A549 (cell line): Measurements from ENCODE around the gene ALKBH1. TPM values are rescaled to one million over a fixed set of nuclear protein-coding genes. Genes with fewer than 3 reads are reported as not detected.

ENCODE experiments used
- ATAC-seq, 2 experiments: fragments of 200-7000 bp in 1 of 2; fragments of >200 bp in 1 of 2; cut with Nextera tagmentation in 1 of 2; cut with Tn5 transposase in 1 of 2; 3 replicates each; pipeline versions ENCODE4 v1.8.0 to v1.9.1; 2018 to 2020; ENCODE audit warnings: mild to moderate bottlenecking in 1 of 2, moderate library complexity in 1 of 2
- CTCF ChIA-PET: fragments of 300-600 bp; sonication (Branson Sonifier 250); formaldehyde crosslinking; extraction: SDS; loops from one replicate; lab custom pipeline; 2021; ENCODE audit warnings: antibody characterized with exemption, inconsistent platforms; lab: Yijun Ruan, JAX
- POLR2A ChIA-PET: fragments of 350-600 bp; formaldehyde crosslinking; extraction: SDS; loops from one replicate; lab custom pipeline; 2021; ENCODE audit warnings: antibody characterized with exemption, inconsistent platforms; lab: Yijun Ruan, JAX
- DNase-seq, 2 experiments: peaks; one replicate each; pipeline versions ENCODE4 v3.0.0 to v3.0.0-alpha.2; 2011 to 2016; ENCODE audit warnings: low read depth in 1 of 2, low spot score in 1 of 2
- FAIRE-seq: peaks from 2 replicates; lab custom pipeline; 2011; peaks lifted over from hg19 to GRCh38; lab: Jason Lieb, UNC
- H3K27ac ChIP-seq, 2 experiments: fragments of >200 bp; sonication (Bioruptor Twin); formaldehyde crosslinking; 3 replicates each; pipeline ENCODE4 v1.5.1; 2016 to 2017
- H3K4me1 ChIP-seq: fragments of >200 bp; sonication (Bioruptor Twin); formaldehyde crosslinking; 3 replicates; pipeline ENCODE4 v1.6.1; 2016
- H3K4me2 ChIP-seq: fragments of >200 bp; sonication (Bioruptor Twin); formaldehyde crosslinking; 3 replicates; pipeline ENCODE4 v1.6.1; 2016
- H3K4me3 ChIP-seq: fragments of >200 bp; sonication (Bioruptor Twin); formaldehyde crosslinking; 3 replicates; pipeline ENCODE4 v1.5.1; 2016
- H3K9me3 ChIP-seq: fragments of >200 bp; sonication (Bioruptor Twin); formaldehyde crosslinking; 3 replicates; pipeline ENCODE4 v1.6.1; 2016
- BCL3 ChIP-seq: fragments of >200 bp; sonication (Bioruptor Twin); formaldehyde crosslinking; IDR thresholded peaks from 3 replicates; pipeline ENCODE4 v1.6.1; 2016
- CBX2 ChIP-seq: fragments of 200-600 bp; sonication (generic); IDR thresholded peaks from 2 replicates; pipeline ENCODE4 v1.6.1; 2016; ENCODE audit warnings: low read depth, mild to moderate bottlenecking, borderline replicate concordance
- CEBPB ChIP-seq, 2 experiments: fragments of >200 bp in 1 of 2; sonication (Bioruptor Twin) in 1 of 2; formaldehyde crosslinking in 1 of 2; IDR thresholded peaks; 2 replicates each; pipeline ENCODE4 v1.6.1; 2012 to 2016
- CHD2 ChIP-seq: fragments of 150-350 bp; IDR thresholded peaks from 2 replicates; pipeline ENCODE4 v1.6.1; 2014; ENCODE audit warnings: low read length; ENCODE audit not compliant: partially characterized antibody
- CHD4 ChIP-seq: fragments of 200-600 bp; sonication (generic); IDR thresholded peaks from 2 replicates; pipeline ENCODE4 v1.6.1; 2016; ENCODE audit warnings: antibody characterized with exemption, mild to moderate bottlenecking, borderline replicate concordance
- FOSL2 ChIP-seq, 2 experiments: fragments of 450-650 bp in 1 of 2; fragments of >200 bp in 1 of 2; sonication (Bioruptor Twin) in 1 of 2; formaldehyde crosslinking; IDR thresholded peaks; 2 replicates each; pipeline versions ENCODE4 v1.5.0 to v1.6.1; 2016 to 2020; ENCODE audit warnings: mild to moderate bottlenecking in 1 of 2, moderate library complexity in 1 of 2
- HOXA7 ChIP-seq: fragments of 250-450 bp; sonication (Bioruptor Pico); IDR thresholded peaks from 2 replicates; pipeline ENCODE4 v1.5.0; 2020; ENCODE audit warnings: mild to moderate bottlenecking, moderate library complexity
- JUNB ChIP-seq: fragments of >200 bp; sonication (Bioruptor Twin); formaldehyde crosslinking; IDR thresholded peaks from 2 replicates; pipeline ENCODE4 v1.6.1; 2016
- KDM1A ChIP-seq: fragments of 200-600 bp; sonication (generic); IDR thresholded peaks from 2 replicates; pipeline ENCODE4 v1.6.1; 2016; ENCODE audit warnings: low read depth, mild to moderate bottlenecking
- MAFK ChIP-seq: fragments of 450-650 bp; IDR thresholded peaks from 2 replicates; pipeline ENCODE4 v1.6.1; 2014; ENCODE audit not compliant: partially characterized antibody
- MAX ChIP-seq: IDR thresholded peaks from 2 replicates; pipeline ENCODE4 v1.6.1; 2012
- REST ChIP-seq: fragments of 200-600 bp; sonication (generic); IDR thresholded peaks from 2 replicates; pipeline ENCODE4 v1.6.1; 2016; ENCODE audit warnings: antibody characterized with exemption, mild to moderate bottlenecking, moderate library complexity
- SREBF2 ChIP-seq: fragments of 450-650 bp; IDR thresholded peaks from 2 replicates; pipeline ENCODE4 v1.6.1; 2014; ENCODE audit warnings: mild to moderate bottlenecking, moderate library complexity
- TFCP2L1 ChIP-seq: fragments of 250-450 bp; sonication (Bioruptor Pico); IDR thresholded peaks from 2 replicates; pipeline ENCODE4 v1.5.0; 2021; ENCODE audit warnings: mild to moderate bottlenecking
- ZFP36 ChIP-seq: fragments of 450-650 bp; IDR thresholded peaks from 2 replicates; pipeline ENCODE4 v1.6.1; 2014; ENCODE audit warnings: borderline replicate concordance; ENCODE audit not compliant: partially characterized antibody
- WGBS: methylation state at CpG from one replicate; pipeline ENCODE4 v1.1.6; 2017; ENCODE audit errors: missing lambda C conversion rate; 5-methylcytosine and 5-hydroxymethylcytosine counted together
- polyA plus RNA-seq, 4 experiments: library from polyadenylated mRNA; depleted of rRNA in 3 of 4; stranded (reverse); fragments of >200 nt; fragmentation: RNase III in 1 of 4; extraction: RNeasy Plus Mini Kit Qiagen cat#74134 plus additional on column Dnase treatment in 1 of 4; gene quantifications; 2 replicates in 3 of 4; 3 replicates in 1 of 4; pipeline ENCODE4 v1.2.3, GENCODE V29; 2011 to 2017
- small RNA-seq, 6 experiments: library from RNA; depleted of rRNA; stranded (forward); fragments of <200 nt; gene quantifications; one replicate each; pipeline ENCODE3, GENCODE V24; 2012
- TF ChIP-seq, protein P1 (sequence below): IDR thresholded peaks from 2 replicates; pipeline ENCODE4 v1.6.1; 2012; ENCODE audit warnings: low read depth, borderline replicate concordance

The ALKBH1 gene
- polyA plus RNA-seq, 2 of the 4 experiments (the other 2 are of a cell fraction) = 11.9 to 24.1 TPM

DNA sequence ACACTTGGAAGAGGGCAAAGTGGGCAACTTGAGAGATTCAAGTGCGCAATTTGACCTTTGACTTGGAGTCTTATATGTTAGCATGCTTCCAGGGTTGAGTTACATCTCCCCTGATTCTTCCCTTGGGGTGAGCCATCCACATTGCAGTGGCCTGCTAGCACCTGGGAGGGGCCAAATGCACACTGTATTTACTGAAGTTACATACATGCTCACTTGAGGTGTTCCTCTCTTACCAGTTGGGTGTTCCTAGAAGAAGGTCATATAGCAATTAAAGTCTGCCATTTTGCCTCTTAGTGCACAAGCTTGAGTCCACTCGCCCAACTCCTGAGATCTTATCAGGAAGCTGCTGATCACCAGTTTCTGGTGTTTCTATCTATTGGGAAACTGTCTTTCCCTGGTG lies 77.7 kb downstream of the ALKBH1 start:
- CTCF ChIA-PET = interaction anchor here (0.6 to 1.1 kb wide), 2 partner anchors 22 to 51 kb away, joined by 4 read pairs; no protein-coding TSS in a partner anchor

GRCh38 chr14:77625360-77625759 lies 82.5 kb downstream of the ALKBH1 start:
- POLR2A ChIA-PET = no interaction called here
- ATAC-seq = no peak
- no peak for TF ChIP-seq CHD4
- TF ChIP-seq MAFK = peak; percentile 74
- TF ChIP-seq JUNB = no peak
- TF ChIP-seq, all 56 proteins: peak for 1
- DNase-seq (no peak), FAIRE-seq (no peak)
- CTCF ChIA-PET = interaction anchor here (1.6 kb wide), 1 partner anchor 14 kb away, joined by 4 read pairs; no protein-coding TSS in a partner anchor
- Histone ChIP-seq H3K4me1 (no peaks in the 10 kb centered on the region), H3K4me3 (no peak overlapping the region), H3K4me2 (no peak overlapping the region), H3K27ac (no peak overlapping the region), H3K9me3 (peaks cover 10% of the 10 kb centered on the region; the same call in 2 of the 3 replicates)
- 48% methylated on average over 3 of the region's 3 CpGs for WGBS

More for the DNA sequence above, 77.7 kb downstream of the ALKBH1 start:
- H3K9me3 ChIP-seq = peaks cover 23% of the 10 kb centered on the region; the same call in 2 of the 3 replicates
- DNase-seq (no peak), ATAC-seq (no peak), FAIRE-seq (no peak)
- no peak overlapping the region for H3K27ac ChIP-seq
- POLR2A ChIA-PET = no interaction called here
- no peak overlapping the region for H3K4me3 ChIP-seq
- no peak overlapping the region for H3K4me2 ChIP-seq
- no peaks in the 10 kb centered on the region for H3K4me1 ChIP-seq
- TF ChIP-seq SREBF2 (no peak), CHD2 (no peak), ZFP36 (no peak), REST (no peak), CBX2 (no peak), TFCP2L1 (CRISPR knock-in tag) (no peak), HOXA7 (CRISPR knock-in tag) (no peak)
- WGBS = 45% methylated on average over 2 of the region's 2 CpGs

DNA sequence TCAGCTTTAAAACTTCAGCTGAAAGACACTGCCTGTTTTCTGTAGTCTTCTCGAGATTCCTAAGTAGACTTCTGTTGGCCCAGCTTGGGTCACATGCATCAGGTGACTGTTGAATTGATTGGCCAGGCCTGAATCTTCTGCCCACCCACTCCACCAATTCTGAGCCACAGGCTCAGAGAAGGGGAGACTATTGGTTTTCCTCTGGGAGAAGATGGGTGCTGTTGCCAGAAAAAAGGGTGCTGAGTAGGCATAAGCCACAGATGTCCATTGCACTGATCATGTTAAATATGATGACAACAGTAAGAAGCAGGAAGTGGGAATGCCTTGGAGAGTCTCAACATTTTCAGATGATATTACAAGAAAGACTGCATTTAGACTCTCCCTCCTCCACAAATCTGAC lies 84.6 kb downstream of the ALKBH1 start:
- DNase-seq (no peak), FAIRE-seq (no peak), ATAC-seq (no peak; a peak in 1 of 6 replicates)
- no peaks in the 10 kb centered on the region for H3K4me1 ChIP-seq
- WGBS = 9% methylated on average over 1 of the region's 1 CpG
- TF ChIP-seq KDM1A (no peak), FOSL2 (IDR thresholded peaks at IDR 0.05) (no peak), FOSL2 (CRISPR knock-in tag; IDR thresholded peaks at IDR 0.05) (no peak), ZFP36 (no peak), CEBPB (IDR thresholded peaks at IDR 0.05) (no peak), HOXA7 (CRISPR knock-in tag) (no peak), MAFK (peak; percentile 60), MAX (no peak), BCL3 (no peak)
- TF ChIP-seq, protein P1, sequence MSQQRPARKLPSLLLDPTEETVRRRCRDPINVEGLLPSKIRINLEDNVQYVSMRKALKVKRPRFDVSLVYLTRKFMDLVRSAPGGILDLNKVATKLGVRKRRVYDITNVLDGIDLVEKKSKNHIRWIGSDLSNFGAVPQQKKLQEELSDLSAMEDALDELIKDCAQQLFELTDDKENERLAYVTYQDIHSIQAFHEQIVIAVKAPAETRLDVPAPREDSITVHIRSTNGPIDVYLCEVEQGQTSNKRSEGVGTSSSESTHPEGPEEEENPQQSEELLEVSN = no peak
- H3K4me2 ChIP-seq = no peak overlapping the region
- no peak overlapping the region for H3K27ac ChIP-seq
- ChIA-PET CTCF (interaction anchor here (1.2 to 2.4 kb wide), 3 partner anchors 31 to 129 kb away, joined by 3 to 5 read pairs (median 4); no protein-coding TSS in a partner anchor), POLR2A (no interaction called here)
- H3K9me3 ChIP-seq = no peaks in the 10 kb centered on the region
- no peak overlapping the region for H3K4me3 ChIP-seq

Small RNA genes within 50 kb of the gene (small RNA-seq; reads per million reads assigned to genes)
- gene COX6CP11 = 0 reads per million in 6 experiments

Other genes with a start within 250 kb of the ALKBH1 start
- 289 and 299 TPM in 2 replicates for gene AHSA1, start 249.9 kb downstream of the ALKBH1 start, polyA plus RNA-seq (2011; rRNA removed)
- 307 to 334 TPM (median 308 TPM) in 3 replicates for gene AHSA1, start 249.9 kb downstream of the ALKBH1 start, polyA plus RNA-seq (2017; fragmentation: RNase III; extraction: RNeasy Plus Mini Kit Qiagen cat#74134 plus additional on column Dnase treatment)
- gene ISM2, start 209.2 kb downstream of the ALKBH1 start, polyA plus RNA-seq (2011; rRNA removed) = 0.10 and 0.11 TPM in 2 replicates
- 0.21 to 0.31 TPM (median 0.22 TPM) in 3 replicates for gene ISM2, start 209.2 kb downstream of the ALKBH1 start, polyA plus RNA-seq (2017; fragmentation: RNase III; extraction: RNeasy Plus Mini Kit Qiagen cat#74134 plus additional on column Dnase treatment)
- 29.9 and 30.9 TPM in 2 replicates for gene SPTLC2, start 91.4 kb downstream of the ALKBH1 start, polyA plus RNA-seq (2011; rRNA removed)
- gene SPTLC2, start 91.4 kb downstream of the ALKBH1 start, polyA plus RNA-seq (2017; fragmentation: RNase III; extraction: RNeasy Plus Mini Kit Qiagen cat#74134 plus additional on column Dnase treatment) = 16.3 to 17.6 TPM (median 17.2 TPM) in 3 replicates
- gene SLIRP, start 80 bp upstream of the ALKBH1 start, polyA plus RNA-seq (2011; rRNA removed) = 419 and 623 TPM in 2 replicates
- gene SLIRP, start 80 bp upstream of the ALKBH1 start, polyA plus RNA-seq (2017; fragmentation: RNase III; extraction: RNeasy Plus Mini Kit Qiagen cat#74134 plus additional on column Dnase treatment) = 470 to 545 TPM (median 492 TPM) in 3 replicates
- 68.1 and 84.0 TPM in 2 replicates for gene SNW1, start 53.1 kb upstream of the ALKBH1 start, polyA plus RNA-seq (2011; rRNA removed)
- gene SNW1, start 53.1 kb upstream of the ALKBH1 start, polyA plus RNA-seq (2017; fragmentation: RNase III; extraction: RNeasy Plus Mini Kit Qiagen cat#74134 plus additional on column Dnase treatment) = 64.8 to 70.4 TPM (median 65.3 TPM) in 3 replicates
- 8.1 and 10.0 TPM in 2 replicates for gene ADCK1, start 92.1 kb upstream of the ALKBH1 start, polyA plus RNA-seq (2011; rRNA removed)
- 6.3 to 7.3 TPM (median 6.6 TPM) in 3 replicates for gene ADCK1, start 92.1 kb upstream of the ALKBH1 start, polyA plus RNA-seq (2017; fragmentation: RNase III; extraction: RNeasy Plus Mini Kit Qiagen cat#74134 plus additional on column Dnase treatment)